Ovary (tissue), 9 donors: ENCODE measurements around the gene TMEM198. TPM values are rescaled to one million over a fixed set of nuclear protein-coding genes. Genes with fewer than 3 reads are reported as not detected.

Experiments used
- DNase-seq, 5 donors: peaks; one replicate each; pipeline ENCODE4 v3.0.0-alpha.2; 2019 to 2020
- H3K27ac ChIP-seq, 2 donors: fragments of 200-600 bp; one replicate each; pipeline versions ENCODE4 v1.5.1 to v1.8.0; 2019 to 2022
- H3K27me3 ChIP-seq: fragments of 200-600 bp; one replicate; pipeline ENCODE4 v1.8.0; 2022
- H3K36me3 ChIP-seq: fragments of 200-600 bp; sonication (generic); one replicate; pipeline ENCODE4 v1.5.1; 2019
- H3K4me1 ChIP-seq: one replicate; pipeline ENCODE4 v1.8.1; 2013; ENCODE audit warnings: mild to moderate bottlenecking, moderate library complexity; ENCODE audit not compliant: insufficient read depth
- H3K4me3 ChIP-seq: fragments of 200-600 bp; sonication (generic); one replicate; pipeline ENCODE4 v1.5.1; 2017
- H3K9me3 ChIP-seq, 2 donors: fragments of 200-600 bp in 1 of 2; sonication (generic) in 1 of 2; one replicate each; pipeline versions ENCODE4 v1.5.1 to v1.8.1; 2013 to 2019; ENCODE audit warnings: mild to moderate bottlenecking in 1 of 2, moderate library complexity in 1 of 2
- CTCF ChIP-seq, 3 donors: fragments of 450-650 bp in 2 of 3; fragments of 200-600 bp in 1 of 3; IDR thresholded peaks; one replicate each; pipeline versions ENCODE4 v1.5.1 to v1.8.0; 2016 to 2022; ENCODE audit warnings: antibody characterized with exemption in 3 of 3, mild to moderate bottlenecking in 1 of 3
- EP300 ChIP-seq: sonication (generic); formaldehyde crosslinking; IDR thresholded peaks from one replicate; pipeline ENCODE4 v1.6.1; 2017; ENCODE audit warnings: antibody characterized with exemption
- POLR2A ChIP-seq: fragments of 450-650 bp; IDR thresholded peaks from one replicate; pipeline ENCODE4 v1.6.1; 2017; ENCODE audit warnings: antibody characterized with exemption, mild to moderate bottlenecking, moderate library complexity
- WGBS, 3 donors: extraction: QIAGEN DNeasy Blood & Tissue Kit in 1 of 3; methylation state at CpG; one replicate each; pipeline versions ENCODE4 v1.1.5 to v1.1.7; 2013 to 2017; 5-methylcytosine and 5-hydroxymethylcytosine counted together
- intact Hi-C, 4 donors: fragments of 100-400 bp; cut with DNase I; formaldehyde crosslinking; loops; one replicate each; pipeline versions ENCODE4 v1.11.0 to v1.15.1; 2022 to 2023
- polyA plus RNA-seq, 2 donors: library from polyadenylated mRNA; stranded (reverse); fragments of 200-250 nt in 1 of 2; fragments of 350-450 nt in 1 of 2; fragmentation: Illumina TruSeq in 1 of 2; extraction: RNeasy Lipid Tissue Mini Kit (QIAGEN cat#74804) in 1 of 2; gene quantifications; one replicate each; pipeline ENCODE4 v1.2.3, GENCODE V29; 2013 to 2014
- total RNA-seq, 7 donors: library from RNA; depleted of rRNA in 2 of 7; stranded (reverse); fragments of >200 nt in 2 of 7; fragmentation: NEBNext Ultra II Directional in 3 of 7; extraction: Animal tissue kit (Norgen Biotek cat#: 25700) in 3 of 7; gene quantifications; one replicate each; pipeline versions ENCODE4 v1.1.0 to v1.2.4, GENCODE V29; 2016 to 2023
- donor health status: DM: no; HTN: no; CAD: no; lungs with moderate emphysema.
- donor health status: DM: no; HTN: no; CAD: no.
- donor health status: Bipolar disorder and iron deficiency.
- donor health status: DM: yes; HTN: yes; CAD: no.
- donor health status: DM: no; HTN: no; CAD: no.
- donor health status: DM: yes; HTN: yes; CAD: no.

Gene TMEM198
- total and polyA plus RNA-seq, 9 donors, result 0.62 to 22.7 (median 10.4) TPM

- H3K4me3 ChIP-seq, result peak within 1 kb of the TSS; percentile 65
- no peaks in the 10 kb centered on the region for H3K9me3 ChIP-seq
- no peaks in the 10 kb centered on the region for H3K36me3 ChIP-seq
- H3K4me1 ChIP-seq, result peaks cover 11% of the 10 kb centered on the region
- TF ChIP-seq POLR2A (peak; percentile 49), EP300 (no peak), CTCF (IDR thresholded peaks at IDR 0.05) (peak in 1 of 3 donors; percentile 14)
- no peaks in the 10 kb centered on the region for H3K27me3 ChIP-seq
- WGBS, 3 donors, result 1 to 4% (median 3%) methylated on average over 28 to 42 of the region's 42 CpGs
- intact Hi-C loops, result loop anchor here in 2 of 4 donors (5.0 kb wide), 3 partner anchors 36 to 71 kb away; partner anchors contain the start of gene SLC4A3 (in 1 of the 2)
- peak within 1 kb of the TSS; percentile 95 to 97 for H3K27ac ChIP-seq
- DNase-seq, result peak; percentile 93 to 96 (median 94)
Observed at GRCh38 chr2:219571311-219572236, 27.7 kb downstream of the TMEM198 start, which contains the start of gene OBSL1. TSS of gene OBSL1 (minus strand) at chr2:219571539. CDS start at chr2:219571232, 307 bp downstream.

- Histone ChIP-seq H3K4me1 (peaks cover 11% of the 10 kb centered on the region), H3K36me3 (no peaks in the 10 kb centered on the region), H3K27me3 (no peaks in the 10 kb centered on the region), H3K9me3 (no peaks in the 10 kb centered on the region), H3K27ac (peak within 1 kb of the TSS; percentile 95 to 97), H3K4me3 (peak within 1 kb of the TSS; percentile 65)
- DNase-seq, result no peak
- intact Hi-C loops, result loop anchor here in 2 of 4 donors (5.0 kb wide), 3 partner anchors 35 to 70 kb away; partner anchors contain the start of gene SLC4A3 (in 1 of the 2)
- 67 to 79% (median 75%) methylated on average over 13 of the region's 13 CpGs for WGBS, 3 donors
- no peak for TF ChIP-seq POLR2A
- TF ChIP-seq EP300, result no peak
- TF ChIP-seq CTCF (IDR thresholded peaks at IDR 0.05), result no peak
Observed at GRCh38 chr2:219572237-219573001, 28.6 kb downstream of the TMEM198 start, which contains the start of gene INHA. TSS of gene INHA (plus strand) at chr2:219572310. CDS start at chr2:219572375, 65 bp downstream.

DNA sequence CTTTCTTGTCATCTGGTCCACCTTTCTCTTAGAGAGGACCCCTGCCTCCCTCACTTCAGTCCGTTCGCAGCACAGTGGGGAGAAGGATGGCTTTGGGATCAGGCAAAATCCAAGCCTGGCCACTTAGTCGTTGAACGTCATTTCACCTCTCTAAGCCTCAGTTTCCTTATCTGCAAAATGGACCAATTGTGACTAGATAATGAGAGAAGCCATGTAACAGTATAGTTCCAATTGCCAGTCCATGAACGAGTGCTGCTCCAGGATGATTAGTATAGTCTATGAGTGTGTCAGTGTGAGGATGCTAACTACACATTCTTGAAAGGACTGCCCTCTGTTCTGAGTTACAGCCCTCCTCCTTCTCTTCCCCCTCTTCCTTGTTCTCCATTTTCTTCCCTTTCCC lies 29.3 kb downstream of the TMEM198 start:
- Histone ChIP-seq H3K27ac (peak overlapping the region in 1 of 2 donors; percentile 97), H3K4me1 (peaks cover 11% of the 10 kb centered on the region), H3K27me3 (no peaks in the 10 kb centered on the region), H3K36me3 (no peaks in the 10 kb centered on the region), H3K4me3 (no peak overlapping the region), H3K9me3 (no peaks in the 10 kb centered on the region)
- peak in 1 of 5 donors; percentile 15 for DNase-seq
- intact Hi-C loops, result loop anchor here in 2 of 4 donors (5.0 kb wide), 3 partner anchors 34 to 69 kb away; partner anchors contain the start of gene SLC4A3 (in 1 of the 2)
- no peak for TF ChIP-seq POLR2A
- no peak for TF ChIP-seq EP300
- no peak for TF ChIP-seq CTCF (IDR thresholded peaks at IDR 0.05)
- WGBS, 3 donors, result 57 to 69% (median 59%) methylated on average over 5 of the region's 5 CpGs
